ENCODE results near the gene UGT1A10.

DNA sequence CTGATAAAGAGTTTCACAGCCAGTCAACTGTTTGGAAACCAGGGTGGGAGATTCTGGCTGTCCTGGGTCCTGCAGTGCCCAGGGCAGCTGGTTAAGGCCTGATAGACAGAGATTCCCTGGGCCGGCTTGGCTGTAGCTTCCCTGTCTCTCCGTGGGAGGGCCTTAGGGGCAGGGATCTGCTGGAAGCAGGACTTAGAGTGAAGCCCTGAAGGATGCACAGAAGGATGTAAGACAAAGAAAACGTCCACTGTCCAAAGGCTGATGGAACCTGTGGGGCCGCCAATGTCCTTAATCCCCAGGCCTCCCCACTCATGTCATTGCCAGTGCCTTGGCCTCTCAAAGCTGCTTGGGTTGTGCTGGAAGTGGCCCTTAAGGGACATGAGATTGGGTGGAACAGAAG lies 174.8 kb downstream of the UGT1A10 start:
- TF ChIP-seq CTCF (IDR thresholded peaks at IDR 0.05) (no peak), POLR2A (IDR thresholded peaks at IDR 0.05) (no peak), POLR2AphosphoS5 (IDR thresholded peaks at IDR 0.05; ENCODE audit: insufficient read depth in 1 of 2, low read depth in 1 of 2) (no peak)

Data from vagina (tissue), 2 donors.